Right forelimb (tissue), 1 donor: Measurements from ENCODE around the gene CTTNBP2NL.
"Not testable (repeated sequence)": the region's sequence is repeated elsewhere in the genome, so short reads cannot be mapped to it uniquely, and the experiment has no call there.

ENCODE experiments used
- DNase-seq: peaks from one replicate; pipeline ENCODE4 v3.0.0-alpha.2; 2018

The CTTNBP2NL gene

DNA sequence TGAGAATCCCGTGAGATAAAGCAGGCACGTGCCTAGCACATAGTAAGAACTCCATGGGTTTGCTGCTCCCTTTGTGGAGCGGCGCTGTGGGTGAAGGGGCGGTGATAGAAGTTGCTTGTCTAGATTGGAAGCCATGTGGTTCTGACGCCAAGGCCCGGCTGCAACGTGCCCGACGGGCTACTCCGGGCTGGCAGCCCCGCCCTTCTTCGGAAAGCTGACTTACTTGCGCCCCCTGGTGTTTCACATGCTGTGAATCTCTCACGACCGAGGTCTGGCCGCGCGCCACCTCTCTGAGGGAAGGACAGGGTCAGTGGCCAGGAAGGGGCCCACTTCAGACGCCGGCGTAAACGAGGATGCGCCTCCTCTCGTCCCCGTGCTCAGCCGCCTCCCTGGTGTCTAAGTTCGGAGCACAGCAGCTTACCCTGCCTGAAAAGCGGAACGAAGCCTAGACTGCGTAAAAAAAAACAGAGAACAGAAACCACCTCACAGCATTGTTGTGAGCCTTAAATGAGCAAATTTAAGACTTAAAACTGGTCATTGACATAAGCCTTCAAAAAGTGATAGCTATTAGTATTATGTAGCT lies 70.2 kb downstream of the CTTNBP2NL start:
- peak; percentile 96 for DNase-seq

DNA sequence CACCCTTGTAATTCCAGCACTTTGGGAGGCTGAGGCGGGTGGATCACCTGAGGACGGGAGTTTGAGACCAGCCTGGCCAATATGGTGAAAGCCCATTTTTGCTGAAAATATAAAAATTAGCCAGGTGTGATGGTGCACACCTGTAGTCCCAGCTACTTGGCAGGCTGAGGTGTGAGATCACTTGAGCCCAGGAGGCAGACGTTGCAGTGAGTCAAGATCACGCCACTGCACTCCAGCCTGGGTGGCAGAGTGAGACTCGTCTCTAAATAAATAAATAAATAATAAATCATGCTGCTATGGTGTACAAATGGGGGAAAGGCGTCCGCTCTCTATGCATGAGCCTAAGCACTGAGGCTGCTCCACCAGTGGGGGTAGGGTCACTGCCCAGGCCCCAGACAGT lies 74.3 kb downstream of the CTTNBP2NL start:
- DNase-seq = not testable (repeated sequence)

DNA sequence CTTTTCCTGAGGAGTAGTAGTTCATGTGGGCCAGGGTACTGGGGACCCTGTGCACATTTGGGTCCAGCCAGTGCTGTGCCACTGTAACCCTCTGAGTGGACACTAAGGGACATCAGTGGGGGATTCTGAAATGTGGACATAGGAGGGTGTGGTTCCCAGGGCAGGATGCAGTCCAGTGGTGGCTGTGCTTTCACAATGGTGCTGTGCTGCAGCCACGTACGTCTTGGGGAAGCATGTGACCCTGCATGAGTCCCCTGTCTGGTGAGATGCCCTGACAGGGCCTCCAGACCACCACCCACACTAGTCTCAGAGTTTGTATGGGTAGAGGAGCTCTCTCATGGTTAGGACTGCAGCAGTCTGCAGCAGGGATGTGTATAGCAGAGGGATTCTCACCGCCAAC lies 75.0 kb downstream of the CTTNBP2NL start:
- no peak for DNase-seq

DNA sequence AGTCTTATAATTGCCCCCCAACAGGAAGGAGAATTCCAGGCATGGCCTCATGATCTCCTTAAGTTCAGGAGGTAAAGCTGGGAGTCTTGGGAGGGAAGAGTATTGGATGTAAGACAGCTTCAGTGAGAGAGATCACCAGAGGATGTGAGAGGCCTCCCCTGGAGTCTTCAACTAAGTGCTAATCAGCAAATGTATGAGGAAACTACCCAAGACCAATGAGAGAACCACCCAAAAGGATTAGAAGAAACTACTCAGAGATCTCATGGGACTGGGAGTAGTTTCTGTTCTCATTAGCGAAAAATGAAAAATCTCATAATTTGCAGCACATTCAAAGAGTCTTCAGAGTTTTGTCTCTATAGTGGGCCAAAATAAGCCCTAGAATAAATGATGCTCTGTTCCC lies 76.1 kb downstream of the CTTNBP2NL start:
- DNase-seq = no peak

DNA sequence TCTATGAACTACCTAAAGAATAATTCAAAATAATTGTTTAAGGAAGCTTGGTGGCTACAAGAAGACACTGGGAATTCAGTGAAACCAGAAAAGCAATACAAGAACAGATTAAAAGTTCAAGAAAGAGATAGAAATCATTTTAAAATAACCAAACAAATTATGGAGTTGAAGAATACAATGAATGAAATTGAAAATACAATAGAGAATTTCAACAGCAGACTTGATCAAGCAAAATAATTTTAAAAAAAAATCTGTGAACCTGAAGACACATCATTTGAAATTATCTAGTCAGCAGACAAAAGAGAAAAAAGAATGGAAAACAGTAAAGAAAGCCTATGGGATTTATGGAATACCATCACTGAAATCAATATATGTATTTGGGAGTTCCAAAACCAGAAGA lies 81.5 kb downstream of the CTTNBP2NL start:
- no peak for DNase-seq

DNA sequence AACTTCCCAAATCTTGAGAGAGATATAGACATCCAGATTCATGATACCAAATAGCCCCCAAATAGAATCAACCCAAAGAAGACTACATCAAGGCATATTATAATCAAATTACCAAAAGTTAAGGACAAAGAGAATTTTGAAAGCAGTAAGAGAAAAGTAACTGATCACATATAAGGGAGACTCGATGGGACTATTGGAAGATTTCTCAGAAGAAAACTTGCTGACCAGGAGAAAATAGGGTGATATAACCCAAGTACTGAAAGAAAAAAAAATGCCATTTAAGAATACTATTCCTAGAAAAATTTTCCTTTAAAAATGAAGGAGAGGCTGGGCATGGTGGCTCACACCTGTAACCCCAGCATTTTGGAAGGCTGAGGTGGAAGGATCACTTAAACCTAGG lies 82.3 kb downstream of the CTTNBP2NL start:
- no peak for DNase-seq

DNA sequence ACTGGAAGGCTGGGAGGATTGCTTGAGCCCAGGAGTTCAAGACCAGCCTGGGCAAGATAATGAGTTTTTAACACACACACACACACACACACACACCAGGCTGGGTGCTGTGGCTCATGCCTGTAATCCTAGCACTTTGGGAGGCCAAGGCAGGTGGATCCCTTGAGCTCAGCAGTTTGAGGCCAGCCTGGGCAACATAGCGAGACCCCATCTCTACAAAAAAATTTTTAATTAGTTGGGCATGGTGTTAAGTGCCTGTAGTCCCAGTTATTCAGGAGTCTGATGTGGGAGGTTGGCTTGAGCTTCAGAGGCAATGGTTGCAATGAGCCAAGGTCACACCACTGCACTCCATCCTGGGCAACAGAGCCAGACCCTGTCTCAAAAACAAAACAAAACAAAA lies 90.0 kb downstream of the CTTNBP2NL start:
- not testable (repeated sequence) for DNase-seq

DNA sequence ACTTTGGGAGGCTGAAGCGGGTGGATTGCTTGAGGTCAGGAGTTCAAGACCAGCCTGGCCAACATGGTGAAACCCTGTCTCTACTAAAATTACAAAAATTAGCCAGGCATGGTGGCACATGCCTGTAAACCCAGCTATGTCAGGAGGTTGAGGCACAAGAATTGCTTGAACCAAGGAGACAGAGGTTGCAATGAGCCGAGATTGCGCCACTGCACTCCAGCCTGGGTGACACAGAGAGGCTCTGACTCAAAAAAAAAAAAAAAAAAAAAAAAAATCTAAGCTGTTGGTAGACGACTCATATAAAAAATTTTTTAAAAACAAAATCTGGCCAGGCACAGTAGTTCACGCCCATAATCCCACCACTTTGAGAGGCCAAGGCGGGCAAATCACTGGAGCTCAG lies 91.7 kb downstream of the CTTNBP2NL start:
- not testable (repeated sequence) for DNase-seq

DNA sequence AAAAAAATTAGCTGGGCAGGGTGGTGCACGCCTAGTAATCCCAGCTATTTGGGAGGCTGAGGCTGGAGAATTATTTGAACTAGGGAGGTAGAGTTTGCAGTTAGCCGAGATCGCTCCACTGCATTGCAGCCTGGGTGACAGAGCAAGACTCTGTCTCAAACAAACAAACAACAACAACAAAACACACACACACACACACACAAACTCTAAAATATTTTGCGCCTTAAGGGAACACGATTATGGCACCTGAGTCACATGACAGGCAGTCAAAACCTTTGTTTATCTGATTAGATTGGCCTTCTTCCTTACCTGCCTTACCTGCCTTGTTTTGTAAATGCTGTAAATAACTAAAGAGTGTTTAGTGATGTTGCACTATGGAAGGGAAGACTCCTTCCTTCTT lies 92.1 kb downstream of the CTTNBP2NL start:
- DNase-seq = no peak

DNA sequence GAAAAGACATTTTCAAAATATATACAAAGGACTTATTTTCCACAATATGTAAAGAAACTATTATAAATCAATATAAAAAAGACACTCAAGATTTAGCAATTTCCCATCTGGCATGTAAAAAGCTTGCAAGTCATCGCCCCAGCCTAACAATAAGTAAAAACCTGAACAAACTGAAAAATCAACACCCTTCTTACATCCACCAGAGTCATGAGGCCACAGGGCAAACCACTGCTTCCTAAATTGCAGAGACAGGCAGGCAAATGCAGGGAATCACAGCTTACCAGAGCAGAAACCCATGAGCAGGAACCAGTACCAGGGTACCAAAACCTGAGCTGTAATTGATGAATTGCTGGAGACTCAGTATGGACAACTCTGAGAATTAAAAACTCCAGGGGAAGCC lies 96.1 kb downstream of the CTTNBP2NL start:
- DNase-seq = no peak

DNA sequence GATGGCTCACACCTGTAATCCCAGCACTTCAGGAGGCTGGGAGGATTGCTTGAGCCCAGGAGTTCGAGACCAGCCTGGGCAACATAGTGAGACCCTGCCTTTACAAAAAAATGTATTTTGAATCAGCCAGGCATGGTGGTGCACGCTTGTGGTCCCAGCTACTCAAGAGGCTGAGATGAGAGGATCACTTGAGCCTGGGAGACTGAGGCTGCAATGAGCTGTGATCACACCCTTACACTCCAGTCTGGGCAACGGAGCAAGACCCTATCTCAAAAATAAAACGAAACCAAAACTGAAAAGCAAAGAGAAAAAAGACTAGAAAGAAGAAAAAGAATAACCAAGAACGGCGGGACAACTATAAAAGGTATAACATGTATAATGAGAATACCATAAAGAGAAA lies 97.3 kb downstream of the CTTNBP2NL start:
- DNase-seq = no peak

DNA sequence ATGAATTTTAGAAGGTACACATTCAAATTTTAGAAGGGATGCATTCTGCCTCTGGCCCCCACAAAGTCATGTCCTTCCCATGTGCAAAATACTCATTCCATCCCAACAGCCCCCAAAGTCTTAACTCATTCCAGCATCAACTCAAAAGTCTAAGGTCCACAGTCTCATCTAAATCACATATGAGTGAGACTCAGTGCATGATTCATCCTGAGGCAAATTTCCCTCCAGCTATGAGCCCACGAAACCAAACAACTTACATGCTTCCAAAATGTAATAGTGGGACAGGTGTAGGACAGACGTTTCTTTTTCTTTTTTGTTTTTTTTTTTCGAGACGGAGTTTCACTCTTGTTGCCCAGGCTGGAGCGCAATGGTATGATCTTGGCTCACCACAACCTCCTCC lies 100.3 kb downstream of the CTTNBP2NL start:
- no peak for DNase-seq

DNA sequence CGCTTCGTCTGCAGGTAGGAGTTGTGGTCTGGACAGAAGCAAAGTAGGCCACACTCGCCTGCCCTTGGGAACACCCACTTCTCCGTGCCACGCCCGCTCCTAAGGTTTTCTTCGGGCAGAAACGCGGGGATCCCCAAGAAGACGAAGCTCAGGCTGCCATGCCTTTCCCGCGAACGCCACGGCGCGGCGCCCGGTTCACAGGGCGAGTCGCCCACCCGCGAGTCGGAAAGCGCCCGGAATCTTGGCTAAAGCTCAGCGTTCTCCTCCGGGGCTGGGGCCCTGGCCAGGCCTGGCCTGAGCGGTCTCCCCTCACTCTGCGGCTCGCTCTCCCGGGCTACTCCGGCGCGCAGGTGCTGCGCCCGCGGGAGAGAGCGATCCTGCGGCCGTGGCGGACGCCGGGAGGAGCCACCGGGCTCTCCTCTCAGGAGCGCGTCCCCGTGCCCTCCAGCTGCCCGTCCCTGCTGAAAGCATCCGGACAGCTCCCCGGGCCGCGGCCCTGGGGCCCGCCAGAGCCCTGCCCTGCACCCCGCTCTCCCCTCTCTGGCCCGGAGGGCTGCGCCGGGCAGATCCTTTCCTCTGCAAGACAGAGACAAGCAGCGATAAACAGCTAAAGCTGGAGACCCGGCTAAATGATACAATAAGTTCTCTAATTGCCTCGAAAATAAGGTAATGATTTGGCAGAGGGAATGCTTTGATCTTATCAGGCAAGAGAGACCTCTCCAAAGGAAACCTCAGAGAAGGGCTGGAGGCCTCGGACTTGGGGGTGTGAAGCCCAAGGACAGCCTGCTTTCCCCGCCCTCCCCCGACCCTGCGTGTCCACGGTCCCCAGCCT lies 106.0 kb downstream of the CTTNBP2NL start:
- peak; percentile 87 for DNase-seq

DNA sequence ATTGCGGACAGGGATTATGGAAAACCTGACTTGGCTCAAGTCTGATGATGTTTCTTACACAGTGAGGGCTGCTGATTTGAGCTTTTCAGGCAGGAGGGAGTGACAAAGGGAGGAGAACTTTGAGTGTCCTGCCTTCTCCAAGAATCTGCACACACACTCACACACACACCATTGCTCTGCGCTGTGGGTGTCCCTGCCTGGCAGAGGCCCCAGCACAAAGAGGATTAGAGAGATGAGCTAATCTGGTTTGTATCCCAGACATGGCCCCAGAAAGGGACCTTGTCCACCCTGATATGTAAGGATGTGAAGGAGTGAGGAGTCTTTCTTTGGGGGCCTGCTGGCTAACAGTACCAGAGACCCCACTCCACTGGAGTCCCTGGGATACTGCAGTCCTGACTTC lies 106.8 kb downstream of the CTTNBP2NL start:
- no peak for DNase-seq

DNA sequence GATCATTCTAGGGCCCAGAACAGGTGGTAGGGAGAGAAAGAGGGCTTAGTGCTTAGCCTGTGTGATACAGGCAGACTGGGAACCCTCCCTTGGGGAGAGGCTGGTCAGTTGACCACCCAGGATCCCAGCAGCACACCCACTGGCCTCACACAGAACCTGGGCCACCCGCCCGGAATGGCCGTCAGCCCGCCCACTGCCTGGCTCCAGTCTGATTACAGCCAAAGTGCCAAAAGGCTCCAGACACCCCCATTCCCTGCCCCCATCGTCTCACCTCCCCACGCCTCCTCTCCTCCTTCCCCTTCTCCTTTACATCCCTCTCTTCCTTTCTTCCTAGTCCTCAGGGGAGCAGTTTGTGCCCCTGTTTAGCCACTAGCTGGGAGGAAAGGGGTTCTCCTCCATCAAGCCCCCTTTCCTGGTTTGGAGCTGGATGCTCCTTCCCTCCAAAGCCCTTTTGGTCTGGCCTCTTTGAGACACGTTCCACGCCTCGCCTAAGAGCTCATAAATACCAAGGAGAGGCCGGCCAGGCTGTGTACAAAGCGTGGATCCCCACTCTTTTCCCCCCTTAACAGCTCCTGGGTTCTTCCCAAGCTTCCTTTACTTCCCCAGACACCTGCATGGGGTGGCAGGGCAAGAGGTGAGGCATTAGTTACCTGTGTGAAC lies 108.1 kb downstream of the CTTNBP2NL start:
- DNase-seq = no peak

DNA sequence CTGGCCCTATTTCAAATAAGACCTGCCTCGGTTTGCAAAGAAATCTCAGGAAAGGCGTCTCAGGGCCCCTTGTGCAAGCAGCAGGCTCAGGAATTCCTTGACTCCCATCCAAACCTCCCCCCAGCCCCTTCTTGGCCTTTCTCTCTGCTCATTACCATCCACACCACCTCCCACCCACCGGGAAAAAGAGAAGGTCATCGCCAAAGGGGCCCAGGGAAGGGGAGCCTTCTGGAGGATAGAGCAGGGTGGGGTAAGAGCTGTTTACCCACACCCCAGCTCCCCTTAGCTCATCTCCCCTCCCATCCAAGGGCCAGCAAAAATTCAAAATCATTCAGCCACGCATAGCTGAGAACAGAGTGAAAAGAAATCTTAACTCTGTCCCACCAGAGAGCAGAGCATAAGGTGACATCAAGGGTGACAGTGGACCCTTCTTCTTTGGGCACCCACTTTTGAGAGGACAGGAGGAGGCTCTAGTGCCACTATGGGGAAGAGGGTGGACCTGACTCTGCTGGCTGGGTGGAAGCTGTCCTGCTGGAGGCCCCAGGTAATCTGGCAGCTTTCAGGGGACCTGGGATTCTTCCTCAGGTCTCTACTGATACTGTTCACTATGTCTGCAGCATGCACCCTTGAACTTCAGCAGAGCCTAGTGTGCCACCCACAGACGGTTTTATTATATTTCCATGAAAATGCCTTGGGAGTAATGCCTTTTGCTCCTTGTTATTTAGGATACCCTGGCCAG lies 108.8 kb downstream of the CTTNBP2NL start:
- DNase-seq = peak; percentile 71

DNA sequence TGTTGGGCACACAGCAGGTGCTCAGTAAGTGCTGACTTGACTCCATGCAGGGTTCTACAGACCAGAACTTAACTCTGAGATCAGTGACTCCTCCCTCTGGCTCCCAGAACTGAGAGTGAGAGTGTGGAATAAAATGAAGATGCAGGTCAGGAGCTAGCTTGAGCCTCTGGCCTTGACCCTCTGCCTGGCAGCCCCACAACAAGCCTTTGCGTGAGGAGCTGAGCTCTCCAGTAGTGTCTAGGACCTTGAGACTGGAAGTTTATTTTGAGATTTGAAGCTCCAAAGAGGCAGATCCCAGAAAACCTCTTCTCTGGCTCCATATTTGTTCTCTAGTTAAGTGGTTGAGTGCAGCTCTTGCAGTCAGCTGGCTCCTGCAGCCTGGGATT lies 109.4 kb downstream of the CTTNBP2NL start:
- no peak for DNase-seq

DNA sequence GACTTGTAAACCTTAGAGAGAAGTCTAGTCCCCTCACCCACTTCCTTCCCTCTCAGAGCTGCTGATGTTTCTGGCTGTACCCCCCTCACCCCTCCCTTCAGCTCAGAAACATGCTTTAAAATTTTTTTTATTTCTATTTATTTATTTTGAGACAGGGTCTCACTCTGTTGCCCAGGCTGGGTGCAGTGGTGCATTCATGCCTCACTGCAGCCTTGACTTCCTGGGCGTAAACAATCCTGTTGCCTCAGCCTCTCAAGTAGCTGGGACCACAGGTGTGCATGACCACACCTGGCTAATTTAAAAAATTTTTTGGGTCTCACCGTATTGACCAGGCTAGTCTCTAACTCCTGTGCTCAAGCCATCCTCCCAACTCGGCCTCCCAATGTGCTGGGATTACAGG lies 109.9 kb downstream of the CTTNBP2NL start:
- no peak for DNase-seq

DNA sequence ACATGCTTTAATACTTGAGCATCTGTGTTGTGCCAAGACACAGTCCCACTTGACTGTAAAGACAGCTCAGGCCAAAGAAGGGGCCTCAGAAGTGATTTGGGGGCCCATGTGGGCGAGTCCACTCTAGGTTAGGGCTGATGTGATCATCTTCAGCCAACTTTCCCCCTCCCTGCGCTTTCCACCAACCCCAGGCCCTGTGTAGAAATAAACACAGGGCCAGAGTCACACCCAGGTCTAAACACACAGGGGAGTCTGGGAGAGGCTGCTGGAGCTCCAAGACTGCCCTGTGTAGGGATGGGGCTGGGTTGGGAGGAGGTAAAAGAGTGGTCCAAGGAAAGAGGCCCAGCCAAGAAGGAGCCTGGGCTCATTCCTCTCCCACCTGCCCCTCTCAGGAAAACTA lies 110.3 kb downstream of the CTTNBP2NL start:
- no peak for DNase-seq

DNA sequence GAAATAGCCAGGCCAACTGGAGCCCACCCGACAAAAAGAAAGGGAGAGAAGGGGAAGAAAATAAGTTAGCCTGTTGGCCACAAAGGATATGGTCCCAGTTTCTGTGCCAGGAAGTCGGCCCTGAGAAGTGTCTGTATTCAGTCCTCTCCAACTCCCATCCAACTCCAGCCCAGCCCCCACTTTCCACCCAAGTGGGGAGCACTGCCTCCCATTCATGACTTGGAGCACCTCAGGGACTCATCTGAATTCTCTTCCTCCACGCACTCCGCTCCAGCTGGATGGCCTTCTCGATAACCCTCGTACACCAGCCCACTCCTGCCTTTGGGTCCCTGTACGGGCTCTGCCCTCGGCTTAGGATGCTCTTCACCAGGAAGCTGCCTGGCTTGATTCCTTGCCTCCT lies 110.7 kb downstream of the CTTNBP2NL start:
- no peak for DNase-seq

DNA sequence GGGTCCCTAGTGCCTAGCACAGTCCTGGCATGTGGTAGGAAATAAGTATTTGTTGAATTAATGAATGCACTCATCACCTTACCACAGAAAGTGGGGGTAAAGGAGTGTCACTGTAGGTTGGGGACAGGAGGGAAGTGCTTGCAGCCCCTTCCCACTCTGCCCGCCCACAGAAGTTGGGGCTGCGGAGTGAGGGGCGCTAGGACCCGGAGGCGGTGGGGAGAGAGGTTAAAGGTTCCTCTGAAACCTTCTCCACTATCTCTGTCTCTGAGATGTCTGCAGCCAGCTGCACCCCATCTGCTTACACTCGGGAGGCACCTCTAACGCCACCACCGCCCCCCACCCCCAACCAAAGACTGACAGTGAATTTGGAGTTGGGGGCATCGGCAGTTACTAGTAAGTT lies 111.3 kb downstream of the CTTNBP2NL start:
- DNase-seq = no peak

DNA sequence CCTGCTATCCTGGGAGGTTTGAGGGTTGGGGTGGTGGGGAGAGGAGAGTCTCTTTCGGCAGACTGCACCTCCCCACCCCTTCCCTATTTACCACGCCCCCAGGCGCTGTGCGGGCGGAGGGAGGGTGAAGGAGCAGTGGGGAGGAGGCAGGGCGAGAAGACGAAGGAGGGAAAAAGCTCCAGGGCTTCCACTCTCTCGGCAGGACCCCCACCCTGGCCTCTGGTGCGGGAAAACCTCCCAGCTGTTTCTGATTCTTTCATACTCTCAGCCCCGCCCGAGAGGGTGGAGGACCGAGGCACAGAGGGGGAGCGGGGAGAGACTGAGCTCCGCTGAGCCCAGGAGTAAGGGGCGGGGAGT lies 111.9 kb downstream of the CTTNBP2NL start:
- DNase-seq = peak; percentile 71

DNA sequence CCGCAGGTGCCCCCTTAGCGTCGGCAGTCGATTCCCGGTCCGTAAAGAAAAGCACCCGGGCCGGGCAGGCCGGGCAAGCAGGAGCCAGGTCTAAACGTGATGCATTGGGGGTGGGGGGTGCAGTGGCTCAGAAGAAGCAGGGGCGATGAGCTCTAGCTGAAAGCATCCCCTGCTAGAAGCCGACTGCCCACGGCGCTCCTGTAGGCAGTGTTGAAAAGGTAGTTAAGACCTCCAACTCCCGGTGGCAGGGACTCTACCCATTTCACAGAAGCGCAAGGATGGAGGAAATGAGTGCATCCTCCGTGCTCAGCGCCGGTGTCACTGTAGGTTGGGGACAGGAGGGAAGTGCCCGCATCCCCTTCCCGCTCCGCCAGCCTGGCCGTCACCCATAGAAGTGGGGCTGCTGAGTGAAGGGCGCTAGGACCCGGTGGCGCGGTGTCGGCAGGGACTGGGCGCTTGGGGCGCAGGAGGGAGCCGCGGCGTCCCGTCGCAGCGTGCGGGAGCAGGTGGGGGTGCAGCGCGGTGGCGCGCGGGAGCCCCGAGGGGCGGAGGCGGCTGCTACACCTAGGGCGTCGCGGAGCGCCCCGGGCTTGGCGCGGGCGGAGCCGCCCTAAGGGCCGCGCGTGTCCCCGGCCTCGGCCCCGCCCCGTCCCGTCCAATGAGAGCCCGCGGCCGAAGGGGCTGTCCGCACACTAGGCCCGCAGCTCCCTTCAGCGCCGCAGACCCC lies 112.4 kb downstream of the CTTNBP2NL start, which contains the start of gene WNT2B:
TSS of gene WNT2B (plus strand) at position 688 of the 727 bp plus-strand sequence. CDS start 298 bp downstream, outside the sequence.
- no peak for DNase-seq
